GM12801 (cell line): ENCODE data around the gene LRRIQ1.

Source experiments
- TF ChIP-seq, protein P1 (sequence below): IDR thresholded peaks from one replicate; pipeline ENCODE4 v1.5.1; 2011; ENCODE audit warnings: control low read depth; ENCODE audit not compliant: insufficient read length; ENCODE audit errors: extremely low read depth

The LRRIQ1 gene

DNA sequence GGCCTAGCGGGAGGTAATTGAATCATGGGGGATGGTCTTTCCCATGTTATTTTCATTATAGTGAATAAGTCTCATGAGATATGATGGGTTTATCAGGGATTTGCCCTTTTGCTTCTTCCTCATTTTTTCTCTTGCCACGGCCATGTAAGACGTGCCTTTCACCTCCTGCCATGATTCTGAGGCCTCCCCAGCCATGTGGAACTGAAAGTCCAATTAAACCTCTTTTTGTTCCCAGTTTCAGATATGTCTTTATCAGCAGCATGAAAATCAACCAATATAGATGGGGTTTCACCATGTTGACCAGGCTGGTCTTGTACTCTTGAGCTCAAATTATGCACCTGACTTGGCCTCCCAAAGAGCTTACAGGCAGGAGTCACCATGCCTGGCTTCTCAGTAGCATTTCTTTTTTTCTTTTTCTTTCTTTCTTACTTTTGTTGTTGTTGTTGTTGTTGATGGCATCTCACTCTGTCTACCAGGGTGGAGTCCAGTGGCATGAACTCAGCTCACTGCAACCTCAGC is 33.3 kb upstream of the LRRIQ1 start:
- TF ChIP-seq, protein P1, sequence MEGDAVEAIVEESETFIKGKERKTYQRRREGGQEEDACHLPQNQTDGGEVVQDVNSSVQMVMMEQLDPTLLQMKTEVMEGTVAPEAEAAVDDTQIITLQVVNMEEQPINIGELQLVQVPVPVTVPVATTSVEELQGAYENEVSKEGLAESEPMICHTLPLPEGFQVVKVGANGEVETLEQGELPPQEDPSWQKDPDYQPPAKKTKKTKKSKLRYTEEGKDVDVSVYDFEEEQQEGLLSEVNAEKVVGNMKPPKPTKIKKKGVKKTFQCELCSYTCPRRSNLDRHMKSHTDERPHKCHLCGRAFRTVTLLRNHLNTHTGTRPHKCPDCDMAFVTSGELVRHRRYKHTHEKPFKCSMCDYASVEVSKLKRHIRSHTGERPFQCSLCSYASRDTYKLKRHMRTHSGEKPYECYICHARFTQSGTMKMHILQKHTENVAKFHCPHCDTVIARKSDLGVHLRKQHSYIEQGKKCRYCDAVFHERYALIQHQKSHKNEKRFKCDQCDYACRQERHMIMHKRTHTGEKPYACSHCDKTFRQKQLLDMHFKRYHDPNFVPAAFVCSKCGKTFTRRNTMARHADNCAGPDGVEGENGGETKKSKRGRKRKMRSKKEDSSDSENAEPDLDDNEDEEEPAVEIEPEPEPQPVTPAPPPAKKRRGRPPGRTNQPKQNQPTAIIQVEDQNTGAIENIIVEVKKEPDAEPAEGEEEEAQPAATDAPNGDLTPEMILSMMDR: no peak

DNA sequence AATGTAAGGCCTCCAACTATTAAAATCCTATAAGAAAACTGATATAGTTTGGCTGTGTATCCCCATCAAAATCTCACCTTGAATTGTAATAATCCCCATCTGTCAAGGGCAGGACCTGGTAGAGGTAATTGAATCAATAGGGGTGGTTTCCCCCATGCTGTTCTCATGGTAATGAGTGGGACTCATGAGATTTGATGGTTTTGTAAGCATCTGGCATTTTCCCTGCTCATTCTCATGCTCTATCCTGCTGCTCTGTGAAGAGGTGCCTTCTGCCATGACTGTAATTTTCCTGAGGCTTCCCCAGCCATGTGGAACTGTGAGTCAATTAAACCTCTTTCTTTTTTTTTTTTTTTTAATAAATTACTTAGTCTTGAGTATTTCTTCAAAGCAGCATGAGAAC is 31.9 kb upstream of the LRRIQ1 start:
- TF ChIP-seq, protein P1: no peak

DNA sequence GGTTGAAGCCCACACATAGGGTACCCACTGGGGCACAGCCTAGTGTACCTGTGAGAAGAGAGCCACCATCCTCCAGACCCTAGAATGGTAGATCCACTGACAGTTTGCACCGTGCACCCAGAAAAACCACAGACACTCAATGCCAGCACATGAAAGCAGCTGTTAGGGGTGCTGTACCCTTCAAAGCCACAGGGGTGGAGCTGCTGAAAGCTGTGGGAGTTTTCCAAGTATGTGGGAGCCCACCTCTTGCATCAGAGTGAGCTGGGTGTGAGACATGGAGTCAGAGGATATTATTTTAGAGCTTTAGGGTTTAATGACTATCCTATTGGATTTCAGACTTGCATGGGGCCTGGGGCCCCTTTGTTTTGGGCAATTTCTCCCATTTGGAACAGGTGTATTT is 30.5 kb upstream of the LRRIQ1 start:
- TF ChIP-seq, protein P1: no peak

DNA sequence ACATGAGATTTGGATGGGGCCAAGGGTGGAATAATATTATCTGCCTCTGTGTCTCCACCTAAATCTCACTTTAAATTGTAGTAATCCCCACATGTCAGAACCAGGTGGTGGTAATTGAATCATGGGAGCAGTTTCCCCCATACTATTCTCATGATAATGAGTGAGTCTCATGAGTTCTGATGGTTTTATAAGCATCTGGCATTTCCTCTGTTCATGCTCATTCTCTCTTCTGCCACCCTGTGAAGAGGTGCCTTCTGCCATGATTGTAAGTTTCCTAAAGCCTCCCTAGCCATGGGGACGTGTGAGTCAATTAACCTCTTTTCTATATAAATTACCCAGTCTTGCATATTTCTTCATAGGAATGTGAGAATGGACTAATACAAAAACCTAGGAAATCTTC is 29.9 kb upstream of the LRRIQ1 start:
- TF ChIP-seq, protein P1: no peak

DNA sequence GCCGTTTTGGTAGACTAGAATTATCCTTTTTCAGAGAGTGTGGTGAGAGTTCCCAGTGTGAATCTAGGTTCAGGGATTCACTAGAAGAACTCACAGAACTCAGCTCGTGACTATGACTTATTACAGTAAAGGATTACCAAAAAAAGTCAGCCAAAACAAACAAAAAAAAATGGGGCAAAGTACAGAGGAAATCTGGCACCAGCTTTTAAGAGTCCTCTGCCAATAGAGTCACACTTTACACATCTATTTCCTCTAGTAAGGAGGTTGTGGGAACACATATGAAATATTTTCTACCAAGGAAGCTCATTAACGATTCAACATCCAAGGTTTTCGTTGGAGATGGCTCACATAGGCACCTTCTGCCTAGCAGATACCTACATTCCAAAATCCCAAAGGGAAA is 28.3 kb upstream of the LRRIQ1 start:
- TF ChIP-seq, protein P1: no peak

DNA sequence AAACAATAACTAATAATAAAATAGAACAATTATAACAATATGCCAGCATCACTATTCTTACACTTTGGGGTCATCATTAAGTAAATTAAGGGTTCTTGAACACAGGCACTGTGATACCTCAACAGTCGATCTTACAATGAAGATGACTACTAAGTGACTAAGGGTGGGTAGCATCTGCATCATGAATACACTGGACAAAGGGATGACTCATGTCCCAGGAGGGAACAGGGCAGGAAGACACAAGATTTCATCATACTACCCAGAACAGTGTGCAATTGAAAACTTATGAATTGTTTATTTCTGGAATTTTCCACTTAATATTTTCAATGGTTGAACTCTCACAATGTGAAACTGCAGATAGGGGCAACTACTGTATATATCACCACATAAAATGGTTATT is 19.7 kb upstream of the LRRIQ1 start:
- TF ChIP-seq, protein P1: no peak

DNA sequence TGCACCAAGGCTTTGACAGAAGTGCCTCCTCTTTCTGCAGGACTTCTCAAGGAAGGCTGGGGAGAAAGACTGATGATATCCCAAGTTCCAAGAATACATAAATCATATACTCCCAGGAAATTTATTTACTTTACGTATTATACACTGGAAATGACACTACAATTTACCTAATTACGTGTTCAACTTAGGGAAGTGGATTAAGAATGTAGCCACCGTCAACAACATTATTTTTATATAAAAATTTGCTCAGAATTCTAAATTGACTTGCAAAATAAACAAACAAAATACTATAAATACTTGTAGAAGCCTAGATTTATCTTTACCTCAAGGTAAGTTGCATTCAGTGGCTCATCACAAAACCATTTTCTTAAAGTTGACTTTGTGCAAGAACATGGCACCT is 19.0 kb upstream of the LRRIQ1 start:
- TF ChIP-seq, protein P1: no peak

DNA sequence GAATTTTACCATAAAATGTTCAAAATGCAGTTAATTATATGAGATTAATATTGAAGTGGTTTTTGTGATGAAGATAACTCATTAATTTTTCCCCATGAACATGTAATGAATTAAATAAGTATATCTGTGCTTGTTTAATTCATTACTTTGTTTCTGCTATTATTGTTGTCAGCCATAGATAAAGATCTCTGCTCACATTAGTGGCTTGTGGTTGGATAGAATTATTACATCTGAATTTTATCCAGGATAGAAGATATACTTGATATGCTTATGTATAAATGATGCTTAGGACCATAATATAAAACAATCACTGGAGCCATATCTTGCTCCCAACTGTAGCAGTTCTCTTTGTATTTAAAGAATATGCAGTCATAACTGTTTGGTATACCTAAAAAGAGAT is 18.5 kb upstream of the LRRIQ1 start:
- TF ChIP-seq, protein P1: no peak
